HTR-8/SVneo (cell line): ENCODE data around the gene CADM2.

Source experiments
- DNase-seq: peaks from one replicate; pipeline ENCODE4 v3.0.0; 2011; ENCODE audit warnings: low spot score, mixed read lengths; ENCODE audit not compliant: insufficient read length
- FAIRE-seq: peaks from 2 replicates; lab custom pipeline; 2011; peaks lifted over from hg19 to GRCh38; lab: Jason Lieb, UNC

The CADM2 gene

GRCh38 chr3:84980456-84980855, 21.7 kb downstream of the CADM2 start:
- no peak for FAIRE-seq
- DNase-seq: no peak

- no peak for FAIRE-seq
- DNase-seq: no peak
These were observed 24.7 kb downstream of the CADM2 start for GRCh38 chr3:84983490-84983889.

GRCh38 chr3:84984429-84984828, 25.6 kb downstream of the CADM2 start:
- FAIRE-seq: no peak
- no peak for DNase-seq

GRCh38 chr3:84985795-84986194, 27.0 kb downstream of the CADM2 start:
- FAIRE-seq (no peak), DNase-seq (no peak)

- DNase-seq: no peak
- no peak for FAIRE-seq
These were observed 29.1 kb downstream of the CADM2 start for GRCh38 chr3:84987706-84988504.

GRCh38 chr3:84989102-84989501, 30.3 kb downstream of the CADM2 start:
- no peak for DNase-seq
- no peak for FAIRE-seq

GRCh38 chr3:84991422-84991900, 32.7 kb downstream of the CADM2 start:
- FAIRE-seq (no peak), DNase-seq (no peak)

- no peak for DNase-seq
- no peak for FAIRE-seq
These were observed 35.2 kb downstream of the CADM2 start for GRCh38 chr3:84993956-84994355.

- no peak for DNase-seq
- FAIRE-seq: no peak
These were observed 39.8 kb downstream of the CADM2 start for GRCh38 chr3:84998545-84998944.

GRCh38 chr3:85003479-85003878, 44.7 kb downstream of the CADM2 start:
- DNase-seq: no peak
- FAIRE-seq: no peak

GRCh38 chr3:85004147-85004546, 45.4 kb downstream of the CADM2 start:
- no peak for DNase-seq
- FAIRE-seq: no peak

GRCh38 chr3:85005946-85006345, 47.2 kb downstream of the CADM2 start:
- no peak for FAIRE-seq

GRCh38 chr3:85007195-85008094, 48.7 kb downstream of the CADM2 start:
- DNase-seq: no peak
- no peak for FAIRE-seq

More at GRCh38 chr3:85005946-85006345, 47.2 kb downstream of the CADM2 start:
- DNase-seq: no peak

GRCh38 chr3:85020828-85021227, 62.0 kb downstream of the CADM2 start:
- no peak for DNase-seq
- no peak for FAIRE-seq

GRCh38 chr3:85030052-85030451, 71.3 kb downstream of the CADM2 start:
- FAIRE-seq (no peak), DNase-seq (no peak)

- FAIRE-seq (no peak), DNase-seq (no peak)
These were observed 78.4 kb downstream of the CADM2 start for GRCh38 chr3:85037203-85037602.

GRCh38 chr3:85041001-85041400, 82.2 kb downstream of the CADM2 start:
- FAIRE-seq: no peak

GRCh38 chr3:85041562-85042055, 82.8 kb downstream of the CADM2 start:
- DNase-seq: no peak
- FAIRE-seq: no peak

More at GRCh38 chr3:85041001-85041400, 82.2 kb downstream of the CADM2 start:
- no peak for DNase-seq

GRCh38 chr3:85050821-85051220, 92.0 kb downstream of the CADM2 start:
- FAIRE-seq: no peak
- DNase-seq: no peak

GRCh38 chr3:85051786-85052185, 93.0 kb downstream of the CADM2 start:
- DNase-seq: no peak
- FAIRE-seq: no peak

- DNase-seq: no peak
- no peak for FAIRE-seq
These were observed 94.8 kb downstream of the CADM2 start for GRCh38 chr3:85053626-85054025.
